RWPE2 (cell line): ENCODE measurements around the gene AP3B1.

ENCODE experiments used
- ATAC-seq: fragments of 200-7000 bp; cut with Tn5 transposase; 3 replicates; pipeline ENCODE4 v1.9.1; 2021; ENCODE audit warnings: low read depth
- DNase-seq: peaks from one replicate; pipeline ENCODE4 v3.0.0-alpha.2; 2020; ENCODE audit warnings: low spot score
- H3K27ac ChIP-seq: fragments of 450-650 bp; 2 replicates; pipeline ENCODE4 v1.5.1; 2017; ENCODE audit warnings: mild to moderate bottlenecking; ENCODE audit not compliant: poor library complexity, severe bottlenecking
- H3K27me3 ChIP-seq: fragments of 250-450 bp; sonication (Bioruptor Pico); 2 replicates; pipeline ENCODE4 v1.5.1; 2021; ENCODE audit warnings: mild to moderate bottlenecking, moderate library complexity; ENCODE audit not compliant: insufficient read depth, poor library complexity, severe bottlenecking
- H3K36me3 ChIP-seq: fragments of 250-450 bp; sonication (Bioruptor Pico); 2 replicates; pipeline ENCODE4 v1.5.1; 2020; ENCODE audit warnings: low read depth, mild to moderate bottlenecking, moderate library complexity
- H3K4me1 ChIP-seq: fragments of 250-450 bp; sonication (Bioruptor Pico); 2 replicates; pipeline ENCODE4 v1.5.1; 2021; ENCODE audit warnings: mild to moderate bottlenecking, moderate library complexity; ENCODE audit not compliant: insufficient read depth, poor library complexity, severe bottlenecking
- H3K4me3 ChIP-seq: fragments of 250-450 bp; sonication (Bioruptor Pico); 2 replicates; pipeline ENCODE4 v1.5.1; 2021; ENCODE audit warnings: mild to moderate bottlenecking, moderate library complexity; ENCODE audit not compliant: severe bottlenecking
- H3K9me3 ChIP-seq: fragments of 250-450 bp; sonication (Bioruptor Pico); 2 replicates; pipeline ENCODE4 v1.5.1; 2021; ENCODE audit warnings: mild to moderate bottlenecking, moderate library complexity; ENCODE audit not compliant: severe bottlenecking
- TF ChIP-seq, protein P1 (sequence below): fragments of 450-650 bp; IDR thresholded peaks from one replicate; pipeline ENCODE4 v1.5.1; 2017; ENCODE audit warnings: mild to moderate bottlenecking, moderate library complexity; ENCODE audit not compliant: poor library complexity, severe bottlenecking

AP3B1 gene

DNA sequence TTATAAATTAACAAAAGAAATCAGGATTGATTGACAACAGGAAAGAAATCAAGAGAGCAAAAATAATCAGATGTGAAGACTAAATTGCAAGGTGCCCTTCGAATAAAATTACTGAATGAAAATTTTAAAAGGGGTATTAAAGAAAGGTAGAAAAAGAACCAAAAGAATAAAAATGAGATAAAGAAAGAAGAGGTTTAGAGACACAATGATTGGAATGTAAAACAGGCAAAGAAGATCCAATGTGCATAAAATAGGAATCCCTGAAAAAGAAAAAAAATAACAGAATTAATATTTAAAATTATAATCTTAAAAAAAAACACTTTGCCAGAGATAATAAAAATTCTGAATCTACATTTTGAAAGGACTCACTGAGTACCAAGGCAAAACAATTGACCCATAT, 73.0 kb downstream of the AP3B1 start:
- no peak overlapping the region for H3K4me3 ChIP-seq
- no peak overlapping the region for H3K27ac ChIP-seq
- no peaks in the 10 kb centered on the region for H3K4me1 ChIP-seq
- DNase-seq (no peak), ATAC-seq (no peak)
- H3K27me3 ChIP-seq: no peaks in the 10 kb centered on the region
- peaks cover 3% of the 10 kb centered on the region for H3K9me3 ChIP-seq
- H3K36me3 ChIP-seq: peaks cover 42% of the 10 kb centered on the region
- TF ChIP-seq, protein P1, sequence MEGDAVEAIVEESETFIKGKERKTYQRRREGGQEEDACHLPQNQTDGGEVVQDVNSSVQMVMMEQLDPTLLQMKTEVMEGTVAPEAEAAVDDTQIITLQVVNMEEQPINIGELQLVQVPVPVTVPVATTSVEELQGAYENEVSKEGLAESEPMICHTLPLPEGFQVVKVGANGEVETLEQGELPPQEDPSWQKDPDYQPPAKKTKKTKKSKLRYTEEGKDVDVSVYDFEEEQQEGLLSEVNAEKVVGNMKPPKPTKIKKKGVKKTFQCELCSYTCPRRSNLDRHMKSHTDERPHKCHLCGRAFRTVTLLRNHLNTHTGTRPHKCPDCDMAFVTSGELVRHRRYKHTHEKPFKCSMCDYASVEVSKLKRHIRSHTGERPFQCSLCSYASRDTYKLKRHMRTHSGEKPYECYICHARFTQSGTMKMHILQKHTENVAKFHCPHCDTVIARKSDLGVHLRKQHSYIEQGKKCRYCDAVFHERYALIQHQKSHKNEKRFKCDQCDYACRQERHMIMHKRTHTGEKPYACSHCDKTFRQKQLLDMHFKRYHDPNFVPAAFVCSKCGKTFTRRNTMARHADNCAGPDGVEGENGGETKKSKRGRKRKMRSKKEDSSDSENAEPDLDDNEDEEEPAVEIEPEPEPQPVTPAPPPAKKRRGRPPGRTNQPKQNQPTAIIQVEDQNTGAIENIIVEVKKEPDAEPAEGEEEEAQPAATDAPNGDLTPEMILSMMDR: no peak

DNA sequence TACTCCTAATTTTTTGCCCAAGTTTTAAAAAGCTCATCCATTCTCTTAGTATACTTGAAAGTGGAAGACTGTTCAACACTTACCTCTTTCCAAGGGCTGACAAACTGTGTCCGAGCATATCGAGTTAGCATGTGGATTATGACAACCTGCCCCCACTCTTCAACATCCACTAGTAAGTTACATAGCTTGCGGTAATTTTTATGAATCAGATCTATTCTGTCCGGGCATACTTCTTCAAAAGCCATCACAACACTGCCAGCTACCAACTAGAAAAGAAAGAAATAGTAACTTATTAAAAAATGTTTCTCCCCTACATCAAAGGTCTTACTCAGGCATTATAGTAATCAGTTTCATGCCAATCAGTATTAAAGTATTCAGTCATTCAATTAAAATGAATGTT, 78.5 kb downstream of the AP3B1 start:
- TF ChIP-seq, protein P1: no peak
- no peak for ATAC-seq
- DNase-seq: no peak
- Histone ChIP-seq H3K27me3 (no peaks in the 10 kb centered on the region), H3K4me3 (no peak overlapping the region), H3K36me3 (peaks cover 36% of the 10 kb centered on the region), H3K9me3 (no peaks in the 10 kb centered on the region), H3K27ac (no peak overlapping the region), H3K4me1 (no peaks in the 10 kb centered on the region)

DNA sequence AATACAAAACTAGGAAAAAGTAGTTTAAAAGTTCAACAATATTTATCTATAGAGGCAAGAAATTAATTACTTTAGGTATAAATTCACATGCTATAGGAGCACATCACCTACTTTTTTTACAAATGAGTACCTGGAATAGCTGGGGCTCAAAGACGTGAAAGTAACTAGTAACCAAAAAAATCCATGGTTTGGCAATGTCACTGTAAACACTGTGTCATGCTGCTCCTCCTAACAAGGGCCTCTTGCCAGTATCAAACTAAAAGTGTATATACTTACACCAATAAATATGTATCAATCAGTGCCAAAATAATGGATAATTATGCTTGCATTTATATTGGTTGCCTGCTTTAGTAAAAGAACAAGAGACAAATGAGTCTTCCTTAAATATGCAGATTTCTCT, 78.9 kb downstream of the AP3B1 start:
- H3K4me1 ChIP-seq: no peaks in the 10 kb centered on the region
- no peak overlapping the region for H3K27ac ChIP-seq
- H3K4me3 ChIP-seq: no peak overlapping the region
- no peaks in the 10 kb centered on the region for H3K27me3 ChIP-seq
- ATAC-seq (no peak), DNase-seq (no peak)
- peaks cover 35% of the 10 kb centered on the region for H3K36me3 ChIP-seq
- H3K9me3 ChIP-seq: no peaks in the 10 kb centered on the region
- TF ChIP-seq, protein P1: no peak

DNA sequence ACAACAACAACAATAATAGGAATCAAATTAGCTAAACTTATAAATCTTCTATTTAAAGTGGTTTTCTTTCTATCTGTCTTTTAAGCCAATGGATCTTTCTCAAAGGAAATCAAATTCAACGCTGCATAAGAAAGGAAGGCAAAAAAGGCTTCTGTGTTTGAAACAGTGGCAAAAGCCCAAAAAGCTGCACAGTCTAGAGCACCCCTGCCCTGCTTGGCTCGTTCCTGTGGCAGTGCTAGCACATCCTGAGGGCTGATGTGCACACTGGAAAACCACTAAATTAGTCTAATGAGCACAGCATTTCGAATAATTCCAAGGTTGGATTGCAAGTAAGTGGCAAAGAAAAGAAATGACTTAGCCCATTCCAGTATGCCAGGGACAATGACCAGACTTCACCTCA, 80.7 kb downstream of the AP3B1 start:
- H3K27me3 ChIP-seq: no peaks in the 10 kb centered on the region
- ATAC-seq: no peak

DNA sequence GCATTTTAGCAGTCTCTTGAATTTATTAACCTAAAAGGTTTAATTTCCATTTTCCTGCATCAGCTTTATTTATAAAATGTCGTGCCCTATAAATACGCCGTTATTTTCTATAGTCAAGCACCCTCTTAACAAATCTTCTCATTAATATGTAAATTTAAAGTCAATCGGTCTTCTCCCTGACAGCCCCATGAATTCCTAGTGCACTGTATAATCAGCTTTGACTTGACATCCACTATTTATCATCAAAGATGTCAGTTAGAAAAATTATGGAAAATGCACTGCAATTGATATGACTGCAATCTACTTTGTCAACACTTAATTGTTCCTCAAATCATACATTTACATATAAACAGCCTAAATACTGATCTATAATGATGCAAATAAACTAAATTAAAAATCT, 83.4 kb downstream of the AP3B1 start:
- DNase-seq: no peak
- Histone ChIP-seq H3K27ac (no peak overlapping the region), H3K27me3 (no peaks in the 10 kb centered on the region), H3K9me3 (no peaks in the 10 kb centered on the region), H3K36me3 (peaks cover 23% of the 10 kb centered on the region), H3K4me3 (no peak overlapping the region), H3K4me1 (no peaks in the 10 kb centered on the region)
- no peak for ATAC-seq
- TF ChIP-seq, protein P1: no peak

More for the DNA sequence above, 80.7 kb downstream of the AP3B1 start:
- TF ChIP-seq, protein P1: no peak
- no peaks in the 10 kb centered on the region for H3K4me1 ChIP-seq
- peaks cover 35% of the 10 kb centered on the region for H3K36me3 ChIP-seq
- no peak overlapping the region for H3K27ac ChIP-seq
- no peaks in the 10 kb centered on the region for H3K9me3 ChIP-seq
- H3K4me3 ChIP-seq: no peak overlapping the region
- DNase-seq: no peak
